ENCODE measurements around the gene TNFAIP8L2.

The TNFAIP8L2 gene

GRCh38 chr1:151166505-151166956 is 10.1 kb downstream of the TNFAIP8L2 start:
- peak overlapping the region; percentile 92 for H3K4me3 ChIP-seq (ENCODE audit: low read depth, low read length)
- DNase-seq (ENCODE audit: low read depth, low spot score) = peak; percentile 69
- in situ Hi-C loops (cut with HindIII; ENCODE audit: low sequenced_read_pairs) = no loop called here
- no peak for TF ChIP-seq CTCF (IDR thresholded peaks at IDR 0.05; ENCODE audit: low read depth, low read length)

GRCh38 chr1:151167116-151167515 is 10.7 kb downstream of the TNFAIP8L2 start:
- TF ChIP-seq CTCF (IDR thresholded peaks at IDR 0.05; ENCODE audit: low read depth, low read length) = no peak
- in situ Hi-C loops (cut with HindIII; ENCODE audit: low sequenced_read_pairs) = no loop called here
- H3K4me3 ChIP-seq (ENCODE audit: low read depth, low read length) = peak overlapping the region; percentile 92
- no peak for DNase-seq (ENCODE audit: low read depth, low spot score)

- no peak for TF ChIP-seq CTCF (IDR thresholded peaks at IDR 0.05; ENCODE audit: low read depth, low read length)
Observed at GRCh38 chr1:151171190-151171589, 14.7 kb downstream of the TNFAIP8L2 start.

GRCh38 chr1:151175041-151175741 is 18.7 kb downstream of the TNFAIP8L2 start:
- no peak for DNase-seq (ENCODE audit: low read depth, low spot score)
- TF ChIP-seq CTCF (IDR thresholded peaks at IDR 0.05; ENCODE audit: low read depth, low read length) = no peak
- no peak overlapping the region for H3K4me3 ChIP-seq (ENCODE audit: low read depth, low read length)
- in situ Hi-C loops (cut with HindIII; ENCODE audit: low sequenced_read_pairs) = no loop called here

More at GRCh38 chr1:151171190-151171589, 14.7 kb downstream of the TNFAIP8L2 start:
- DNase-seq (ENCODE audit: low read depth, low spot score) = no peak
- no peak overlapping the region for H3K4me3 ChIP-seq (ENCODE audit: low read depth, low read length)
- in situ Hi-C loops (cut with HindIII; ENCODE audit: low sequenced_read_pairs) = no loop called here

GRCh38 chr1:151175863-151176262 is 19.4 kb downstream of the TNFAIP8L2 start, which contains the start of gene TMOD4:
Gene TMOD4, minus strand, starts transcription at chr1:151175981. Its CDS starts 1,106 bp downstream, at chr1:151174875.
- no peak within 1 kb of the TSS for H3K4me3 ChIP-seq (ENCODE audit: low read depth, low read length)
- peak; percentile 70 for TF ChIP-seq CTCF (IDR thresholded peaks at IDR 0.05; ENCODE audit: low read depth, low read length)
- in situ Hi-C loops (cut with HindIII; ENCODE audit: low sequenced_read_pairs) = no loop called here
- peak; percentile 13 for DNase-seq (ENCODE audit: low read depth, low spot score)

- no peak for DNase-seq (ENCODE audit: low read depth, low spot score)
- no peak overlapping the region for H3K4me3 ChIP-seq (ENCODE audit: low read depth, low read length)
- in situ Hi-C loops (cut with HindIII; ENCODE audit: low sequenced_read_pairs) = no loop called here
Observed at GRCh38 chr1:151176514-151177045, 20.1 kb downstream of the TNFAIP8L2 start.

More at GRCh38 chr1:151176514-151177045, 20.1 kb downstream of the TNFAIP8L2 start:
- TF ChIP-seq CTCF (IDR thresholded peaks at IDR 0.05; ENCODE audit: low read depth, low read length) = no peak

Data from astrocyte of the spinal cord (primary cell).